OCI-LY7 (cell line): Measurements from ENCODE around the gene MTHFD1L.

Experiments used
- CTCF ChIP-seq: fragments of 200-600 bp; sonication (generic); conservative IDR thresholded peaks from 2 replicates; pipeline ENCODE4 v1.5.1; 2014; ENCODE audit warnings: mild to moderate bottlenecking, antibody characterized with exemption, low read length, moderate library complexity, mixed read lengths
- EZH2phosphoT487 ChIP-seq: fragments of 200-600 bp; sonication (generic); IDR thresholded peaks from 2 replicates; pipeline ENCODE4 v1.6.1; 2018; ENCODE audit warnings: low read depth, borderline replicate concordance, mild to moderate bottlenecking, mixed run types, antibody characterized with exemption, low read length, moderate library complexity, mixed read lengths

- TF ChIP-seq CTCF: no peak
- TF ChIP-seq EZH2phosphoT487: no peak
Observed at GRCh38 chr6:150887978-150888563, 22.6 kb downstream of the MTHFD1L start.
